Hypothalamus (tissue), 51 donors: ENCODE measurements around the gene RASA3.
A peak's percentile ranks its signal among the peaks of the same experiment; 100 is the strongest.

Experiments used
- DNase-seq, 51 donors: peaks; one replicate each; lab custom pipeline; 2025; lab: John Stamatoyannopoulos, UW

Gene RASA3

GRCh38 chr13:114012141-114012540 is 120.3 kb downstream of the RASA3 start:
- no peak for DNase-seq

GRCh38 chr13:114011226-114011625 is 121.2 kb downstream of the RASA3 start:
- DNase-seq: no peak

GRCh38 chr13:114010401-114011101 is 121.9 kb downstream of the RASA3 start:
- DNase-seq: no peak

- no peak for DNase-seq
These were observed 122.6 kb downstream of the RASA3 start for GRCh38 chr13:114009590-114010400.

- DNase-seq: no peak
These were observed 123.3 kb downstream of the RASA3 start for GRCh38 chr13:114008964-114009589.

- DNase-seq: no peak
These were observed 124.9 kb downstream of the RASA3 start for GRCh38 chr13:114007566-114007965.

- no peak for DNase-seq
These were observed 127.2 kb downstream of the RASA3 start for GRCh38 chr13:114005206-114005724.

GRCh38 chr13:114004420-114005205 is 127.8 kb downstream of the RASA3 start:
- no peak for DNase-seq

- no peak for DNase-seq
These were observed 129.6 kb downstream of the RASA3 start for GRCh38 chr13:114002771-114003321.

GRCh38 chr13:114002009-114002544 is 130.3 kb downstream of the RASA3 start:
- DNase-seq: no peak

- DNase-seq: no peak
These were observed 131.0 kb downstream of the RASA3 start for GRCh38 chr13:114001331-114002008.

- DNase-seq: no peak
These were observed 132.0 kb downstream of the RASA3 start for GRCh38 chr13:114000151-114001040.

- no peak for DNase-seq
These were observed 132.9 kb downstream of the RASA3 start for GRCh38 chr13:113999618-113999910.

GRCh38 chr13:113998781-113999617 is 133.4 kb downstream of the RASA3 start:
- DNase-seq: no peak

GRCh38 chr13:113997845-113998751 is 134.3 kb downstream of the RASA3 start:
- DNase-seq: peak in 1 of 51 donors; percentile 16

- DNase-seq: no peak
These were observed 135.3 kb downstream of the RASA3 start for GRCh38 chr13:113996912-113997745.
